Vagina (tissue), 2 donors: ENCODE results near the gene IRF8. TPM values are rescaled to one million over a fixed set of nuclear protein-coding genes. Genes with fewer than 3 reads are reported as not detected.

Experiments
- DNase-seq, 2 donors: peaks; one replicate each; pipeline ENCODE4 v3.0.0-alpha.2; 2017; ENCODE audit errors: extremely low spot score in 2 of 2
- H3K27ac ChIP-seq: fragments of 200-600 bp; sonication (generic); one replicate; pipeline ENCODE4 v1.5.1; 2019
- H3K27me3 ChIP-seq: fragments of 200-600 bp; sonication (generic); one replicate; pipeline ENCODE4 v1.5.1; 2019
- H3K36me3 ChIP-seq, 2 donors: fragments of 200-600 bp; sonication (generic); one replicate each; pipeline ENCODE4 v1.5.1; 2017 to 2019
- H3K4me1 ChIP-seq: fragments of 200-600 bp; sonication (generic); one replicate; pipeline ENCODE4 v1.5.1; 2019
- H3K4me3 ChIP-seq, 2 donors: fragments of 200-600 bp; sonication (generic); 1 replicate in 1 of 2; 2 replicates in 1 of 2; pipeline ENCODE4 v1.5.1; 2016 to 2019
- H3K9me3 ChIP-seq: fragments of 200-600 bp; sonication (generic); one replicate; pipeline ENCODE4 v1.5.1; 2019
- CTCF ChIP-seq, 3 experiments: fragments of 450-650 bp in 2 of 3; fragments of 200-600 bp in 1 of 3; sonication (generic) in 1 of 3; IDR thresholded peaks; one replicate each; pipeline ENCODE4 v1.5.1; 2017 to 2019; ENCODE audit warnings: antibody characterized with exemption in 3 of 3, mild to moderate bottlenecking in 2 of 3, moderate library complexity in 2 of 3
- POLR2A ChIP-seq, 2 donors: fragments of 450-650 bp; IDR thresholded peaks; one replicate each; pipeline ENCODE4 v1.6.1; 2017; ENCODE audit warnings: antibody characterized with exemption in 2 of 2, mild to moderate bottlenecking in 2 of 2, moderate library complexity in 2 of 2
- POLR2AphosphoS5 ChIP-seq, 2 donors: sonication (generic); formaldehyde crosslinking; IDR thresholded peaks; one replicate each; pipeline ENCODE4 v1.9.0; 2017; ENCODE audit warnings: antibody characterized with exemption in 2 of 2, mild to moderate bottlenecking in 2 of 2, low read depth in 1 of 2; ENCODE audit not compliant: insufficient read depth in 1 of 2
- intact Hi-C: fragments of 100-400 bp; cut with DNase I; formaldehyde crosslinking; loops from one replicate; pipeline ENCODE4 v1.15.1; 2023
- total RNA-seq: library from RNA; depleted of rRNA; stranded (reverse); fragments of >200 nt; gene quantifications from one replicate; pipeline ENCODE4 v1.2.3, GENCODE V29; 2016

Gene IRF8
- total RNA-seq, 1 donor from 2014 or later: 7.6 TPM

GRCh38 chr16:85917959-85918358 lies 19.0 kb downstream of the IRF8 start:
- DNase-seq: no peak
- Histone ChIP-seq H3K27me3 (no peaks in the 10 kb centered on the region), H3K9me3 (no peaks in the 10 kb centered on the region), H3K4me3 (no peak overlapping the region), H3K4me1 (no peaks in the 10 kb centered on the region), H3K27ac (no peak overlapping the region), H3K36me3 (no peaks in the 10 kb centered on the region)
- intact Hi-C loops: no loop called here
- TF ChIP-seq POLR2A (IDR thresholded peaks at IDR 0.05) (no peak), CTCF (IDR thresholded peaks at IDR 0.05) (no peak), POLR2AphosphoS5 (IDR thresholded peaks at IDR 0.05; ENCODE audit: insufficient read depth in 1 of 2, low read depth in 1 of 2) (no peak)

- no peaks in the 10 kb centered on the region for H3K4me1 ChIP-seq
- no peaks in the 10 kb centered on the region for H3K27me3 ChIP-seq
- TF ChIP-seq POLR2AphosphoS5 (IDR thresholded peaks at IDR 0.05; ENCODE audit: insufficient read depth in 1 of 2, low read depth in 1 of 2) (no peak), POLR2A (IDR thresholded peaks at IDR 0.05) (no peak), CTCF (IDR thresholded peaks at IDR 0.05) (no peak)
- H3K4me3 ChIP-seq: no peak overlapping the region
- no peak overlapping the region for H3K27ac ChIP-seq
- intact Hi-C loops: no loop called here
- no peaks in the 10 kb centered on the region for H3K9me3 ChIP-seq
- DNase-seq: no peak
- no peaks in the 10 kb centered on the region for H3K36me3 ChIP-seq
Observed at GRCh38 chr16:85918436-85918835, 19.5 kb downstream of the IRF8 start.

GRCh38 chr16:85919271-85920267 lies 20.6 kb downstream of the IRF8 start:
- no peaks in the 10 kb centered on the region for H3K36me3 ChIP-seq
- no peak for DNase-seq
- H3K27ac ChIP-seq: no peak overlapping the region
- H3K4me3 ChIP-seq: no peak overlapping the region
- H3K4me1 ChIP-seq: peaks cover 3% of the 10 kb centered on the region
- H3K9me3 ChIP-seq: no peaks in the 10 kb centered on the region
- TF ChIP-seq POLR2AphosphoS5 (IDR thresholded peaks at IDR 0.05; ENCODE audit: insufficient read depth in 1 of 2, low read depth in 1 of 2) (no peak), CTCF (IDR thresholded peaks at IDR 0.05) (no peak), POLR2A (IDR thresholded peaks at IDR 0.05) (no peak)
- H3K27me3 ChIP-seq: no peaks in the 10 kb centered on the region
- intact Hi-C loops: no loop called here

- no peak overlapping the region for H3K27ac ChIP-seq
- H3K9me3 ChIP-seq: no peaks in the 10 kb centered on the region
- TF ChIP-seq CTCF (IDR thresholded peaks at IDR 0.05) (no peak), POLR2A (IDR thresholded peaks at IDR 0.05) (no peak), POLR2AphosphoS5 (IDR thresholded peaks at IDR 0.05; ENCODE audit: insufficient read depth in 1 of 2, low read depth in 1 of 2) (no peak)
- intact Hi-C loops: no loop called here
- no peaks in the 10 kb centered on the region for H3K27me3 ChIP-seq
- no peak overlapping the region for H3K4me3 ChIP-seq
- no peak for DNase-seq
- H3K4me1 ChIP-seq: peaks cover 8% of the 10 kb centered on the region
- no peaks in the 10 kb centered on the region for H3K36me3 ChIP-seq
Observed at GRCh38 chr16:85921026-85921425, 22.1 kb downstream of the IRF8 start.
